GM12878 (cell line): Measurements from ENCODE around the gene SETD7. TPM values are rescaled to one million over a fixed set of nuclear protein-coding genes. Genes with fewer than 3 reads are reported as not detected.

Experiments
- ATAC-seq: fragments of 200-7000 bp; cut with Tn5 transposase; 3 replicates; pipeline ENCODE4 v1.9.1; 2020; ENCODE audit warnings: mild to moderate bottlenecking, moderate library complexity
- BruUV-seq: library from RNA; stranded (reverse); fragments of 400-500 nt; replicated peaks from 2 replicates; lab custom pipeline; 2021; lab: Mats Ljungman, UMichigan
- CTCF ChIA-PET: fragments of 300-600 bp; sonication (Branson Sonifier 250); formaldehyde crosslinking; extraction: SDS; loops from one replicate; lab custom pipeline; 2021; ENCODE audit warnings: inconsistent platforms; lab: Yijun Ruan, JAX
- POLR2A ChIA-PET: fragments of 350-600 bp; formaldehyde crosslinking; extraction: SDS; loops from one replicate; lab custom pipeline; 2021; ENCODE audit warnings: inconsistent platforms; lab: Charles Lee
- RAD21 ChIA-PET: fragments of 300-600 bp; sonication (Branson Sonifier 250); formaldehyde crosslinking; loops from one replicate; lab custom pipeline; 2023; ENCODE audit warnings: antibody characterized with exemption; ENCODE audit not compliant: unreplicated experiment; lab: Charles Lee
- SMC1A ChIA-PET: fragments of 300-600 bp; sonication (Branson Sonifier 250); formaldehyde crosslinking; loops from one replicate; lab custom pipeline; 2023; ENCODE audit not compliant: unreplicated experiment, uncharacterized antibody; lab: Charles Lee
- DNase-seq: peaks from one replicate; pipeline ENCODE4 v3.0.0-alpha.2; 2011; ENCODE audit warnings: low read depth, low spot score
- FAIRE-seq: peaks from 3 replicates; lab custom pipeline; 2011; peaks lifted over from hg19 to GRCh38; lab: Jason Lieb, UNC
- H2AFZ ChIP-seq: 2 replicates; pipeline ENCODE4 v1.6.0; 2011; ENCODE audit warnings: low read depth, low read length, control low read depth; ENCODE audit not compliant: control insufficient read depth
- H3K27ac ChIP-seq: 2 replicates; pipeline ENCODE4 v1.5.1; 2011; ENCODE audit warnings: control low read depth; ENCODE audit not compliant: control insufficient read depth, insufficient read depth
- H3K27me3 ChIP-seq, 2 experiments: replicated peaks in 1 of 2; 2 replicates each; pipeline versions ENCODE4 v1.6.0 to v1.6.1; 2011; ENCODE audit warnings: low read length in 1 of 2; ENCODE audit not compliant: control insufficient read depth in 2 of 2, insufficient read depth in 2 of 2
- H3K36me3 ChIP-seq, 2 experiments: 2 replicates each; pipeline ENCODE4 v1.5.1; 2011; ENCODE audit warnings: low read length in 1 of 2; ENCODE audit not compliant: control insufficient read depth in 2 of 2, insufficient read depth in 2 of 2
- H3K4me1 ChIP-seq: 2 replicates; pipeline ENCODE4 v1.6.1; 2011; ENCODE audit warnings: mild to moderate bottlenecking, low read length, moderate library complexity, mixed read lengths; ENCODE audit not compliant: control insufficient read depth, insufficient read depth
- H3K4me2 ChIP-seq: 2 replicates; pipeline ENCODE4 v1.6.0; 2011; ENCODE audit warnings: control low read depth; ENCODE audit not compliant: control insufficient read depth, insufficient read depth
- H3K4me3 ChIP-seq: fragments of 200-600 bp; sonication (generic); 2 replicates; pipeline ENCODE4 v1.5.1; 2016
- H3K79me2 ChIP-seq: 2 replicates; pipeline ENCODE4 v1.6.0; 2011; ENCODE audit warnings: low read length; ENCODE audit not compliant: control insufficient read depth, insufficient read depth
- H3K9ac ChIP-seq: 2 replicates; pipeline ENCODE4 v1.8.0; 2011; ENCODE audit warnings: low read length, control low read depth, mixed read lengths; ENCODE audit not compliant: control insufficient read depth, insufficient read depth
- H3K9me3 ChIP-seq: replicated peaks from 3 replicates; pipeline ENCODE4 v1.5.1; 2011; ENCODE audit warnings: mild to moderate bottlenecking, low read length; ENCODE audit not compliant: control insufficient read depth, insufficient read depth
- H4K20me1 ChIP-seq: 2 replicates; pipeline ENCODE4 v1.6.0; 2011; ENCODE audit not compliant: control insufficient read depth, insufficient read depth
- CBX3 ChIP-seq: fragments of 200-600 bp; sonication (generic); IDR thresholded peaks from 2 replicates; pipeline ENCODE4 v1.6.1; 2016; ENCODE audit warnings: low read depth, borderline replicate concordance
- DPF2 ChIP-seq: fragments of 450-650 bp; IDR thresholded peaks from 2 replicates; pipeline ENCODE4 v1.6.1; 2017; ENCODE audit warnings: mild to moderate bottlenecking
- HDGF ChIP-seq: fragments of 450-650 bp; IDR thresholded peaks from 2 replicates; pipeline ENCODE4 v1.6.1; 2016; ENCODE audit warnings: antibody characterized with exemption
- LARP7 ChIP-seq: fragments of 450-650 bp; IDR thresholded peaks from 2 replicates; pipeline ENCODE4 v1.6.1; 2017; ENCODE audit warnings: mild to moderate bottlenecking
- NRF1 ChIP-seq: conservative IDR thresholded peaks from 2 replicates; pipeline ENCODE4 v1.6.1; 2011; ENCODE audit warnings: mild to moderate bottlenecking, low read depth, low read length, improper control_type of control experiment
- SREBF2 ChIP-seq: IDR thresholded peaks from 2 replicates; pipeline ENCODE4 v1.6.1; 2012; ENCODE audit warnings: mild to moderate bottlenecking, low read length
- TCF7 ChIP-seq: IDR thresholded peaks from 2 replicates; pipeline ENCODE4 v1.6.1; 2014; ENCODE audit warnings: antibody characterized with exemption, borderline replicate concordance
- ZZZ3 ChIP-seq: IDR thresholded peaks from 2 replicates; pipeline ENCODE4 v1.6.1; 2011; ENCODE audit warnings: low read depth; ENCODE audit not compliant: control insufficient read depth, insufficient read length
- WGBS: methylation state at CpG from one replicate; pipeline ENCODE4 v1.1.6; 2016; ENCODE audit warnings: low lambda C conversion rate; ENCODE audit not compliant: insufficient replicate concordance, insufficient coverage; ENCODE audit errors: missing lambda C conversion rate; 5-methylcytosine and 5-hydroxymethylcytosine counted together
- in situ Hi-C: fragments of 300-500 bp; cut with MboI; formaldehyde crosslinking; loops from 9 replicates; pipeline ENCODE4 v1.14.3; 2018; ENCODE audit warnings: mixed read lengths
- intact Hi-C: fragments of 100-400 bp; cut with micrococcal nuclease; formaldehyde crosslinking; loops from one replicate; pipeline ENCODE4 v1.14.2; 2022; ENCODE audit not compliant: unreplicated experiment
- polyA plus RNA-seq, 11 experiments: library from polyadenylated mRNA; depleted of rRNA in 4 of 11; unstranded in 6 of 11; stranded (reverse) in 5 of 11; fragments of >200 nt; fragmentation: Nextera tagmentation in 4 of 11; fragmentation: Illumina TruSeq in 1 of 11; extraction: Ambion mirVana in 4 of 11; extraction: Trizol in 1 of 11; gene quantifications; 1 replicate in 1 of 11; 2 replicates in 10 of 11; pipeline versions ENCODE4 v1.2.1 to v1.2.3, GENCODE V29; 2011 to 2016; ENCODE audit warnings: inconsistent platforms in 2 of 11, missing spikeins in 2 of 11, low read depth in 1 of 11
- total RNA-seq, 4 experiments: library from RNA; depleted of rRNA in 3 of 4; stranded (reverse); fragments of >200 nt in 3 of 4; fragmentation: Illumina TruSeq in 1 of 4; extraction: Trizol in 1 of 4; gene quantifications; 2 replicates each; pipeline versions ENCODE4 v1.2.1 to v1.2.3, GENCODE V29; 2013 to 2021
- TF ChIP-seq, protein P1 (sequence below): fragments of 450-650 bp; IDR thresholded peaks from 2 replicates; pipeline ENCODE4 v1.6.1; 2016; ENCODE audit warnings: mild to moderate bottlenecking

The SETD7 gene
- total and polyA plus RNA-seq, 10 of the 15 experiments (the other 5 are each of a cell fraction or from before 2014, with no cell fraction given): 0.03 to 0.82 (median 0.44) TPM

GRCh38 chr4:139484783-139485311 is 71.2 kb downstream of the SETD7 start:
- WGBS: 65% methylated on average over 11 of the region's 11 CpGs
- Histone ChIP-seq H3K4me1 (no peaks in the 10 kb centered on the region), H3K9me3 (no peaks in the 10 kb centered on the region), H2AFZ (no peak overlapping the region), H3K27ac (no peak overlapping the region), H3K79me2 (no peaks in the 10 kb centered on the region), H3K27me3 (no peaks in the 10 kb centered on the region), H3K4me3 (no peak overlapping the region), H3K4me2 (no peak overlapping the region), H3K9ac (no peak overlapping the region), H4K20me1 (no peaks in the 10 kb centered on the region), H3K36me3 (no peaks in the 10 kb centered on the region)
- no TSS peak for BruUV-seq
- ChIA-PET RAD21 (no interaction called here), SMC1A (no interaction called here), CTCF (interaction anchor here (0.9 kb wide), 1 partner anchor 29 kb away, joined by 3 read pairs; no protein-coding TSS in a partner anchor), POLR2A (no interaction called here)
- in situ Hi-C loops: no loop called here
- TF ChIP-seq ZZZ3 (no peak), LARP7 (no peak), DPF2 (no peak), TCF7 (no peak), CBX3 (no peak), NRF1 (no peak), SREBF2 (no peak), HDGF (no peak)
- TF ChIP-seq, protein P1, sequence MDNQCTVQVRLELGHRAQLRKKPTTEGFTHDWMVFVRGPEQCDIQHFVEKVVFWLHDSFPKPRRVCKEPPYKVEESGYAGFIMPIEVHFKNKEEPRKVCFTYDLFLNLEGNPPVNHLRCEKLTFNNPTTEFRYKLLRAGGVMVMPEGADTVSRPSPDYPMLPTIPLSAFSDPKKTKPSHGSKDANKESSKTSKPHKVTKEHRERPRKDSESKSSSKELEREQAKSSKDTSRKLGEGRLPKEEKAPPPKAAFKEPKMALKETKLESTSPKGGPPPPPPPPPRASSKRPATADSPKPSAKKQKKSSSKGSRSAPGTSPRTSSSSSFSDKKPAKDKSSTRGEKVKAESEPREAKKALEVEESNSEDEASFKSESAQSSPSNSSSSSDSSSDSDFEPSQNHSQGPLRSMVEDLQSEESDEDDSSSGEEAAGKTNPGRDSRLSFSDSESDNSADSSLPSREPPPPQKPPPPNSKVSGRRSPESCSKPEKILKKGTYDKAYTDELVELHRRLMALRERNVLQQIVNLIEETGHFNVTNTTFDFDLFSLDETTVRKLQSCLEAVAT: no peak
- intact Hi-C loops: no loop called here
- DNase-seq (no peak), ATAC-seq (no peak), FAIRE-seq (no peak)
